RPMI8226 (cell line): ENCODE measurements around the gene SLC6A6.
"Not testable (repeated sequence)": the region's sequence is repeated elsewhere in the genome, so short reads cannot be mapped to it uniquely, and the experiment has no call there.

Experiments used
- DNase-seq: peaks from one replicate; pipeline ENCODE4 v3.0.0-alpha.2; 2015

SLC6A6 gene

DNA sequence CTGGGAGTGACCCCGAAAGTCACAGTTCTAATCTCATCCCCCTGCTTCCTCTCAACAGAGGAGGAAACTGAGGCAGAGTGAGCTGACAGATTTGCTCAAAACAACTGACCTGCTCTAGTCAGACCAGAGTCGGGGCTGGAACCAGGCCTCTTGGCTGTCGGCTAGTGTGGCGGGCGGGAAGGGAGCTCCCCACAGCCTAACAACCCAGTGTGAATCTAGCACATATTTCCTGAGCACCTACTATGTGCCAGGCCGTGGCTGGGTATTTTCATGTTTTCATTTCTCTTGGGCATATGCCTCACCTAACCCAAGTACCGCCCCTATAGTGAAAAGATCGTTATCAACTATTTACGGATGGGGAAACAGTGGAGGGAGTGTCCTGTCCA lies 110.5 kb downstream of the SLC6A6 start:
- DNase-seq = no peak

- DNase-seq = no peak
These were observed 111.3 kb downstream of the SLC6A6 start for GRCh38 chr3:14513566-14514322.

- no peak for DNase-seq
These were observed 111.9 kb downstream of the SLC6A6 start for GRCh38 chr3:14514323-14514720.

DNA sequence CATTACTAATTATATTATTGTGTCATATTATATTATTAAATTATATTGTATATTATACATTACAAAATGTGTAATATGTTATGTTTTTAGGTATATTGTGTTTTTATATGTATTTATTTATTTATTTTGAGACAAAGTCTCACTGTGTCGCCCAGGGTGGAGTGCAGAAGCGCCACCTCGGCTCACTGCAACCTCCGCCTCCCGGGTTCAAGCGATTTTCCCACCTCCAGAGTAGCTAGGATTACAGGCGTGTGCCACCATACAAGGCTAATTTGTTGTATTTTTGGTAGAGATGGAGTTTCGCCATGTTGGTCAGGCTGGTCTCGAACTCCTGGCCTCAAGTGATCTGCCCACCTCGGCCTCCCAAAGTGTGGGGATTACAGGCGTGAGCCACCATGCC lies 113.1 kb downstream of the SLC6A6 start:
- not testable (repeated sequence) for DNase-seq

- DNase-seq = no peak
These were observed 114.4 kb downstream of the SLC6A6 start for GRCh38 chr3:14516738-14517345.

DNA sequence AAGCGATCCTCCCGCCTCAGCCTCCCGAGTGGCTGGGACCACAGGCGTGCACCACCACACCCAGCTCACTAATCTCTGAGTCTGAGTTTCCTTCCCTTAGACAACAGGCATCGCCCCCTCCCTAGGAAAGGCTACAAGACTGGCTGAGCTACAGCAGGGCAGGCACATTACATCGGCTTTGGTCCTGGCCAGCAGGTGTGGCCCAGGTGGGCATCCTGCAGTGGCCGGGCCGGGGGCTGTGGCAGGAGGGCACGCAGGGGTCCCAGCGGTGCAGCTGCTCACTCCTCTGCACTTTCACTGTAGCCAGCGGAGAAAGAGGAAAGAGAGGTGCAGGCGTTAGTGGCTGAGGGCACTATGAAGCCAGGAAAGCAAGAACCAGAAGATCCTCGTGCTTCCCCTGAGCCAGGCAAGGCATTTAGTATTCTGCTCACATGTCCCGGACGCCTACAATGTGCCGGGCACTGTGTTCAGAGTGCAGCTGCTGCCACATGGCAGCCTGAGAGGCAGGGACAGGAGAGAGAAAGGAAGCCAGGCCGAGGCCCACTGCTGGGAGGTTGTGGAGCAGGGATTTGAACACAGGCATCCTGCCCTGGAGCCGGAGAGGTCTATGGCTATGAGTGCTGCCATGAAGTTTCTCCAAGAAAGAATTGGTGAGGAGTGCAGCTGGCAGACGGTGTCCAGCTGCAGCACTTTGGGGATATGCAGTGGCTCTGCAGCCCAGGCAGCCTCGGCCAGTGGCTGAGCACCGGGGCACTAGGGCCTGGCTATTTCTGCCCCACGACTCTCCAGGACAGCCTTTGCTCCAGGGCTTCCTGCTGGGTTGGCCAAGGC lies 115.4 kb downstream of the SLC6A6 start:
- DNase-seq = no peak

DNA sequence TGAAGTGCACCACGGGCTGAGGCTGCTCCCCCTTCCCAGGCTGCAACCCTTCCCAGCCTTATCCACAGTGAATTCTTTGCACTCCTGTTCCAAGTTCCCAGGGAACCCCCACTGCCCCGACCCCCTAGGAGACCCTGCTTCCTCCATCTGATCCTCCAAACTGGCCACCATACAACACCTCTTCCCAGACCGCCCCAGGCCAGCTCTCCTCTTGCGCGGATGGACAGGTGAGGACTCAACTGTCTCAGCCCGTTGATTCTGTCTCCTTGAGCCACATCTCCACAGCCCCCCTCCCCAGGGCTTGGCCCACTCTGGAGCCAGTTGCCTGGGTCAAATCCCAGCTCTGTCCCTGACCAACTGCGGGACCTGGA lies 116.0 kb downstream of the SLC6A6 start:
- no peak for DNase-seq

GRCh38 chr3:14518893-14519292 lies 116.5 kb downstream of the SLC6A6 start:
- DNase-seq = no peak

GRCh38 chr3:14519406-14519805 lies 117.0 kb downstream of the SLC6A6 start:
- no peak for DNase-seq

- peak; percentile 37 for DNase-seq
These were observed 117.7 kb downstream of the SLC6A6 start for GRCh38 chr3:14520149-14520548.

DNA sequence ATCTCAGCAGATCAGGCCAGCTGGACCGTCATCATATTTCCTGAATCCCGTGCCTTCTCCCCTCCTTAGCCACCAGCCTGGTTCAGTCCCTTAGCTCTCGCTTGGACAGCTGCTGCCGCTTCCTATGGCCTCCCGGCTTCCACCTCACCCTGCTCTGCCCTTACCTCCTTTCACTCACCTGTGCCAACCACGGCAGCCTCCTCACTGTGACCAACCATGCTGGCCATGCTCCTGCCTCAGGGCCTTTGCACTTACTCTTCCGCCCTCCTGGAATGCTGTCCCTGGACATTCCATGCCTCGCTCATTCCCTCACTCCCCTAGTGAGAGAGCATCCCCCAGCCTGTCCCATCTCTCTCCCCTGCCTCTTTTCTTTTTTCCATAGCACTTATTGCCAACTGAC lies 118.6 kb downstream of the SLC6A6 start:
- no peak for DNase-seq

DNA sequence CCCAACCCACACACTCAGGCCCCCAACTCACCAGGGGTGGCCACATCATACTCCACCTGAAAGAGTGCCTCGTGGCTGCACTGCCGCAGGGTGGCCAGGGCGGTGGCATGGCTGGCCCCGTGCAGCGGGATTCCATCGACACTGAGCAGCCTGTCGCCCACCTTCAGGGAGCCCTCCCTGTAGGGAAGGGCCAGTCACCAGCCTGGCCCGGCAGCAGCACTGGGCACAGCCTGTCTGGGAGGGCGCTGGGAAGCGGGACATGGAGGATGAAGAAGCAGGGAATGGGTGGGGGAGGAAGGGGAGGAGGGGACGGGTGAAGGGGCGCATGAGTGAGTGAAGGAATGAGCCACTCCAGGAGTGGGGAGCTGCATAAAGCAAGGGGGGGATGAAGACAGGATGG lies 119.2 kb downstream of the SLC6A6 start:
- no peak for DNase-seq

DNA sequence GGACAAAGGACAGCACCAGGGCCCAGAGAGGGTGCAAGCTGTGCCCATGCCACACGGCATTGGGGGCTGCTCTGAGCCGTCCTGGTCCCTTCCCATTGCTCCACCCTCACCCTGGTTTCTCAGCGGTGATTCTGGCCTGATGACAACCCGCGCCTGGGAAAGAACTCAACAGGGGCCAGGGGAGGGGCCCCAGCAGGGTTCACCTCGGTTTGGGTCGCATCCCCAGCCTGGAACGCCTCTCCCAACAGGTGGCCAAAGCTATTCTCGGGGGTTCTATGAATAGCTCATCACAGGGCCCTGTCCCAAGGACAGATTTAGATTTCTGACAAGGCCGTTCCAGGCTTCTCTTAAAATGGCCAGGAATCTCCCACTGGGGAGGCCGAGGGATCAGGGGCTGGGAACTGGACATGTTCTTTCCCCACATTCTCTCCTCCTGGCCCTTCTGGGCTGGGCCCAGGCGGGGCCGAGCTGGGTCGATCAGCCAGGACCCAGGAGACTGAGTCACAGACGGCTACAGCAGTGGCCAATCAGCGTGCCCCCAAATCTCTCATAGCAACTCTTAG lies 119.8 kb downstream of the SLC6A6 start:
- DNase-seq = no peak

- DNase-seq = no peak
These were observed 120.4 kb downstream of the SLC6A6 start for GRCh38 chr3:14522768-14523167.

- DNase-seq = no peak
These were observed 121.4 kb downstream of the SLC6A6 start for GRCh38 chr3:14523792-14524191.

DNA sequence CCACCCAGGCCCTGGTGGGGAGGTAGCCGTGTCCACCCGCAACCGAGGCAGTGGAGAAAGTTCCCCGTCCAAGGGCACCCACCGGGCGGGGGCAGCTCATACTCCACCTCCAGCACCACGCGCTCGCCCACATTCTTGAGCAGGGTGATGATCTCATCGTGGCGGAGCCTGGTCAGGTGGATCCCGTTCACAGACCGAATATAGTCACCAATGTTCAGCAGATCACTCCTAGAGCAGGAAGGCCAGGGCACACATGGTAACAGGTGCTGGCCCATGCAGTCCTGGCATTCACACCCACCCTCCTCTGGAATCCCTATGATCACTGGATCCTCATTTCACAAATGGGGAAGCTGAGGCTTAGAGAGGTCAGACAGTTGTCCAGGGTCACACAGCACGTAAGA lies 121.9 kb downstream of the SLC6A6 start:
- no peak for DNase-seq

DNA sequence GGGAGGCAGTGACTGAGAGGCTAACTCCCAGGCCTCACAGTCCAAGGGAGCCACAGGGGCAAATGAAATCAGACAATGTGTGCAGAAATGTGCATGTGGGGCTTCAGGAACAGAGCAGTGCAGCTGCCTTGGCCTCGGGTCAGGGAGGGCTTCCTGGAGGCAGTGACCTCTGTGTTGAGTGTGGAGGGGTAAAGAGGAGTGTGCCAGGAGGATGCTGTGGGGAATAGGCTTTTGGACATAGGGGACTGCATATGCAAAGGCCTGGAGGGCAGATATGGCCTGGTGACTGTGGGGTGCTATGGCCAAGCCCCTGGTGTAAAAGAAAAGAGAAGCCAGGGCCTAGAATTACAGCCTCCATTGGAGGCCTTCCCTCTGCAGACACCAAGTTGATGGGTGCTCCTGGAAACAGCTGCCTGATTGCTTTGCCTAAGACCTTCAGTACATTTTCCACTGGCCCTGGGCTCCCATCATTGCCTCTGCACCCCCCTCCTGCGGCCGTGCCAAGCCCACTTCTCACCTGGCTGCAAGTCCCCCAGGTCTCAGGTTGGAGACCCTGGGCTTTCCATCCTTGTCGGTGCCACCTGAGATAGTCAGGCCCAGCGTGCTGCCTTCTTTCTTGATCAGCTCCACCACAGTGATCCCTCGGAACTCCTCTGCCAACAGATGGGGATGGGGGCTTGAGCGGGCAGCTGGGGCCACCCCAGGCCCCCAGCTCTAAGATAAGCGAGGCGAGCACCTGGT lies 122.7 kb downstream of the SLC6A6 start:
- DNase-seq = no peak

GRCh38 chr3:14525685-14526631 lies 123.6 kb downstream of the SLC6A6 start:
- peak; percentile 63 for DNase-seq

DNA sequence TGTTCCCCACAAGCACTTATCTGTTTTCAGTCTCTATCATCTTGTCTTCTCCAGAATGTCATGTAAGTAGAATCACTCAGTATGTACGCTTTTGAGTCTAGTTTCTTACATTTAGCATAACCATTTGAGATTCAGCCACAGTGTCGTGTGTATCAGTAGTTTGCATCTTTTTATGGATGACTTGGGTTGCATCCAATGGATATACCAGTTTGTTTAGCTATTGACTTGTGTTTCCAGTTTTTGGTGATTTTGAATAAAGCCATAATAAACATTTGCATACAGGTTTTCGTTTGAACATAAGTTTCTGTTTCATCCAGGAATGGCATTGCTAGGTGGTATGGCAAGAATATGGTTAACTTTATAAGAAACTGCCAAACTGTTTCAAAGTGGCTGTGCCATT lies 125.7 kb downstream of the SLC6A6 start:
- DNase-seq = no peak

- no peak for DNase-seq
These were observed 129.5 kb downstream of the SLC6A6 start for GRCh38 chr3:14531856-14532395.

GRCh38 chr3:14532691-14533456 lies 130.5 kb downstream of the SLC6A6 start:
- DNase-seq = peak; percentile 43
